OCI-LY7 (cell line): Measurements from ENCODE around the gene SNCAIP.

Source experiments
- CTCF ChIP-seq: fragments of 200-600 bp; sonication (generic); conservative IDR thresholded peaks from 2 replicates; pipeline ENCODE4 v1.5.1; 2014; ENCODE audit warnings: mild to moderate bottlenecking, antibody characterized with exemption, low read length, moderate library complexity, mixed read lengths
- EZH2phosphoT487 ChIP-seq: fragments of 200-600 bp; sonication (generic); IDR thresholded peaks from 2 replicates; pipeline ENCODE4 v1.6.1; 2018; ENCODE audit warnings: low read depth, borderline replicate concordance, mild to moderate bottlenecking, mixed run types, antibody characterized with exemption, low read length, moderate library complexity, mixed read lengths

- TF ChIP-seq CTCF (no peak), EZH2phosphoT487 (no peak)
Measured at GRCh38 chr5:122507581-122507980, 195.5 kb downstream of the SNCAIP start.
